Activated naive CD4-positive, alpha-beta T cell treated with anti-CD3 and anti-CD28 coated beads, Interleukin-2, amount 50 U/mL, for 16 hours (primary cell): ENCODE data around the gene SLC52A1.
A peak's percentile ranks its signal among the peaks of the same experiment; 100 is the strongest.

Experiments
- DNase-seq: peaks from one replicate; pipeline ENCODE4 v3.0.0-alpha.2; 2020

The SLC52A1 gene

GRCh38 chr17:4986951-4987766 lies 48.1 kb downstream of the SLC52A1 start, which contains the start of gene CAMTA2:
Gene CAMTA2, minus strand, starts transcription at chr17:4987675. Its CDS starts 1,453 bp downstream, at chr17:4986222.
- DNase-seq: peak; percentile 90

- DNase-seq: no peak
Observed at GRCh38 chr17:4986403-4986802, 48.8 kb downstream of the SLC52A1 start.
